ENCODE results near the gene WNT6.

GRCh38 chr2:218837495-218837894, 22.1 kb upstream of the WNT6 start:
- TF ChIP-seq EZH2phosphoT487 (IDR thresholded peaks at IDR 0.05; ENCODE audit: insufficient read depth, low read depth) (no peak), EZH2 (IDR thresholded peaks at IDR 0.05; ENCODE audit: insufficient read depth, poor library complexity, severe bottlenecking) (no peak)
